ENCODE data around the gene P2RY2. TPM values are rescaled to one million over a fixed set of nuclear protein-coding genes. Genes with fewer than 3 reads are reported as not detected.

The P2RY2 gene
- polyA plus RNA-seq, 3 donors: 2.8 to 24.1 (median 12.7) TPM

- Histone ChIP-seq H3K9ac (ENCODE audit: insufficient read depth, low read length, poor library complexity, severe bottlenecking) (peak overlapping the region; percentile 10), H4K20me1 (ENCODE audit: insufficient read depth, low read length) (no peaks in the 10 kb centered on the region), H2AFZ (ENCODE audit: insufficient read depth, low read depth, low read length, poor library complexity, severe bottlenecking) (no peak overlapping the region), H3K4me3 (replicated peaks in 1 of 3; ENCODE audit: low read depth in 2 of 3, low read length in 3 of 3) (peak overlapping the region in 1 of 3 experiments; percentile 41), H3K9me3 (replicated peaks in 1 of 2; ENCODE audit: control insufficient read depth in 1 of 2, insufficient read depth in 1 of 2, low read length in 2 of 2) (no peaks in the 10 kb centered on the region), H3K4me1 (ENCODE audit: control insufficient read depth in 1 of 2, insufficient read depth in 2 of 2, low read length in 2 of 2) (peaks cover 50 to 58% of the 10 kb centered on the region in 2 donors), H3K4me2 (replicated peaks; ENCODE audit: extremely low read depth, low read length, poor library complexity, severe bottlenecking) (peak overlapping the region; percentile 48), H3K27ac (ENCODE audit: low read depth in 1 of 2, low read length in 2 of 2) (peak overlapping the region; percentile 71 to 78), H3K27me3 (ENCODE audit: control insufficient read depth in 2 of 2, insufficient read depth in 2 of 2, low read length in 2 of 2) (no peaks in the 10 kb centered on the region), H3K79me2 (ENCODE audit: insufficient read depth, low read length) (no peaks in the 10 kb centered on the region), H3K36me3 (replicated peaks in 1 of 2; ENCODE audit: control insufficient read depth in 1 of 2, insufficient read depth in 2 of 2, low read length in 2 of 2) (no peaks in the 10 kb centered on the region)
- Mint-ChIP-seq H3K27me3 (ENCODE audit: low read depth in 3 of 3) (peaks cover 3 to 10% (median 4%) of the 10 kb centered on the region in 3 donors), H3K9me3 (peaks cover 0 to 3% (median 0%) of the 10 kb centered on the region in 7 donors), H3K27ac (peak overlapping the region; percentile 53 to 94 (median 92)), H3K4me1 (peaks cover 64% of the 10 kb centered on the region), H3K36me3 (peaks cover 9 to 19% of the 10 kb centered on the region in 2 donors), H3K4me3 (no peak overlapping the region)
- peak; percentile 46 to 74 (median 60) for DNase-seq
- 77% methylated on average over 3 of the region's 3 CpGs for WGBS (ENCODE audit: insufficient coverage)
- intact Hi-C loops (cut with micrococcal nuclease): no loop called here
- TF ChIP-seq, protein P1, sequence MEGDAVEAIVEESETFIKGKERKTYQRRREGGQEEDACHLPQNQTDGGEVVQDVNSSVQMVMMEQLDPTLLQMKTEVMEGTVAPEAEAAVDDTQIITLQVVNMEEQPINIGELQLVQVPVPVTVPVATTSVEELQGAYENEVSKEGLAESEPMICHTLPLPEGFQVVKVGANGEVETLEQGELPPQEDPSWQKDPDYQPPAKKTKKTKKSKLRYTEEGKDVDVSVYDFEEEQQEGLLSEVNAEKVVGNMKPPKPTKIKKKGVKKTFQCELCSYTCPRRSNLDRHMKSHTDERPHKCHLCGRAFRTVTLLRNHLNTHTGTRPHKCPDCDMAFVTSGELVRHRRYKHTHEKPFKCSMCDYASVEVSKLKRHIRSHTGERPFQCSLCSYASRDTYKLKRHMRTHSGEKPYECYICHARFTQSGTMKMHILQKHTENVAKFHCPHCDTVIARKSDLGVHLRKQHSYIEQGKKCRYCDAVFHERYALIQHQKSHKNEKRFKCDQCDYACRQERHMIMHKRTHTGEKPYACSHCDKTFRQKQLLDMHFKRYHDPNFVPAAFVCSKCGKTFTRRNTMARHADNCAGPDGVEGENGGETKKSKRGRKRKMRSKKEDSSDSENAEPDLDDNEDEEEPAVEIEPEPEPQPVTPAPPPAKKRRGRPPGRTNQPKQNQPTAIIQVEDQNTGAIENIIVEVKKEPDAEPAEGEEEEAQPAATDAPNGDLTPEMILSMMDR (IDR thresholded peaks at IDR 0.05): no peak
These were observed 63.2 kb downstream of the P2RY2 start for GRCh38 chr11:73281201-73281741.

DNA sequence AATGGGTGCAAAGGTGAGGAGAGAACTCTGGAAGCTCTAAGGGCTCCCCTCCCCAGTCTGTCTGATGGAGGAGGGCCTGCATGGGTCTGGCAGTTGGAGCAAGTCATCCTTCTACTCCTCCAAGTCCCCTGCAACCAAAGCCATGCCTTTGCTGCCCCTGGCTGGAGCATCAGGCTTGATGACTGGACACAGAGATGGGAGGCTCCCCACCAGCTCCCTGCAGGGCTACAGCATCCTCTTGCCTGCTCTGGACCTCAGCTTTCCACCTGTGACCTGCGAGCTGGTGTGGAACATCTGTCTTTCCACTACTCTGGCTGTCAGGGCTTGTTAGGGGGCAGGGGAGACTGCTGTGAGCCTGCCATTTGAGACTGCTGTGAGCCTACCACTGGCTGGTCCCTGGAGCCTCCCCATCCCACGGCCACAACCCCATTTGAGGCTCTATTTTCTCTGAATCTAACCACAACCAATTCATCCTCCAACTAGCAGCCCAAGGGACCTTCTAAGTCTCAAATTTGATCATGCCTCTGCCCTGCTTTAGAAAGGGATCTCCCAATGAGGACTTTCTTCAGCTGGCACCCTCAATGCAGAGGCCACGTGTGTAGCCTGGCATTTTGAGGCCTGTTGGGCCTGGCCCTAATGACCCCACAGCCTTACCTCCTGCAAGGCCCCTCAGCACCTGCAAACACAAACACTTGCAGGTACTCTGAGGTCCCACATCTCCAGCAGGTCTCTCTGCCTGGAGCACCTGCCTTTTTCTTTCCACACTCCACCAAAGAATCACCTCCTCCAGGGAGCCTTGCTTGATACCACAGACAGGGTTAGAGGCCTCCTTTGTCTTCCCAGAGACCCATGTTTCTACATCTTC lies 63.9 kb downstream of the P2RY2 start:
- DNase-seq: no peak
- Histone ChIP-seq H3K4me1 (ENCODE audit: control insufficient read depth in 1 of 2, insufficient read depth in 2 of 2, low read length in 2 of 2) (peaks cover 52 to 60% of the 10 kb centered on the region in 2 donors), H3K27me3 (ENCODE audit: control insufficient read depth in 2 of 2, insufficient read depth in 2 of 2, low read length in 2 of 2) (no peaks in the 10 kb centered on the region), H3K36me3 (replicated peaks in 1 of 2; ENCODE audit: control insufficient read depth in 1 of 2, insufficient read depth in 2 of 2, low read length in 2 of 2) (no peaks in the 10 kb centered on the region), H3K4me3 (replicated peaks in 1 of 3; ENCODE audit: low read depth in 2 of 3, low read length in 3 of 3) (peak overlapping the region in 1 of 3 experiments; percentile 41), H2AFZ (ENCODE audit: insufficient read depth, low read depth, low read length, poor library complexity, severe bottlenecking) (no peak overlapping the region), H3K9me3 (replicated peaks in 1 of 2; ENCODE audit: control insufficient read depth in 1 of 2, insufficient read depth in 1 of 2, low read length in 2 of 2) (no peaks in the 10 kb centered on the region), H3K79me2 (ENCODE audit: insufficient read depth, low read length) (no peaks in the 10 kb centered on the region), H3K9ac (ENCODE audit: insufficient read depth, low read length, poor library complexity, severe bottlenecking) (no peak overlapping the region), H4K20me1 (ENCODE audit: insufficient read depth, low read length) (no peaks in the 10 kb centered on the region), H3K27ac (ENCODE audit: low read depth in 1 of 2, low read length in 2 of 2) (peak overlapping the region; percentile 71 to 78), H3K4me2 (replicated peaks; ENCODE audit: extremely low read depth, low read length, poor library complexity, severe bottlenecking) (no peak overlapping the region)
- Mint-ChIP-seq H3K27ac (peak overlapping the region in 6 of 7 donors; percentile 30 to 83 (median 44)), H3K9me3 (peaks cover 0 to 3% (median 0%) of the 10 kb centered on the region in 7 donors), H3K4me3 (peak overlapping the region in 1 of 2 donors; percentile 33), H3K27me3 (ENCODE audit: low read depth in 3 of 3) (peaks cover 3 to 10% (median 6%) of the 10 kb centered on the region in 3 donors), H3K36me3 (peaks cover 9 to 23% of the 10 kb centered on the region in 2 donors), H3K4me1 (peaks cover 65% of the 10 kb centered on the region)
- WGBS (ENCODE audit: insufficient coverage): 80% methylated on average over 2 of the region's 3 CpGs
- intact Hi-C loops (cut with micrococcal nuclease): no loop called here
- TF ChIP-seq, protein P1 (IDR thresholded peaks at IDR 0.05): no peak

Measured in CD14-positive monocyte (primary cell).